GM12878 (cell line): ENCODE measurements around the gene RPL18. TPM values are rescaled to one million over a fixed set of nuclear protein-coding genes. Genes with fewer than 3 reads are reported as not detected.

Experiments used
- ATAC-seq: fragments of 200-7000 bp; cut with Tn5 transposase; 3 replicates; pipeline ENCODE4 v1.9.1; 2020; ENCODE audit warnings: mild to moderate bottlenecking, moderate library complexity
- BruUV-seq: library from RNA; stranded (reverse); fragments of 400-500 nt; replicated peaks from 2 replicates; lab custom pipeline; 2021; lab: Mats Ljungman, UMichigan
- CTCF ChIA-PET: fragments of 300-600 bp; sonication (Branson Sonifier 250); formaldehyde crosslinking; extraction: SDS; loops from one replicate; lab custom pipeline; 2021; ENCODE audit warnings: inconsistent platforms; lab: Yijun Ruan, JAX
- POLR2A ChIA-PET: fragments of 350-600 bp; formaldehyde crosslinking; extraction: SDS; loops from one replicate; lab custom pipeline; 2021; ENCODE audit warnings: inconsistent platforms; lab: Charles Lee
- RAD21 ChIA-PET: fragments of 300-600 bp; sonication (Branson Sonifier 250); formaldehyde crosslinking; loops from one replicate; lab custom pipeline; 2023; ENCODE audit warnings: antibody characterized with exemption; ENCODE audit not compliant: unreplicated experiment; lab: Charles Lee
- SMC1A ChIA-PET: fragments of 300-600 bp; sonication (Branson Sonifier 250); formaldehyde crosslinking; loops from one replicate; lab custom pipeline; 2023; ENCODE audit not compliant: unreplicated experiment, uncharacterized antibody; lab: Charles Lee
- DNase-seq: peaks from one replicate; pipeline ENCODE4 v3.0.0-alpha.2; 2011; ENCODE audit warnings: low read depth, low spot score
- FAIRE-seq: peaks from 3 replicates; lab custom pipeline; 2011; peaks lifted over from hg19 to GRCh38; lab: Jason Lieb, UNC
- H2AFZ ChIP-seq: 2 replicates; pipeline ENCODE4 v1.6.0; 2011; ENCODE audit warnings: low read depth, low read length, control low read depth; ENCODE audit not compliant: control insufficient read depth
- H3K27ac ChIP-seq: 2 replicates; pipeline ENCODE4 v1.5.1; 2011; ENCODE audit warnings: control low read depth; ENCODE audit not compliant: control insufficient read depth, insufficient read depth
- H3K27me3 ChIP-seq, 2 experiments: replicated peaks in 1 of 2; 2 replicates each; pipeline versions ENCODE4 v1.6.0 to v1.6.1; 2011; ENCODE audit warnings: low read length in 1 of 2; ENCODE audit not compliant: control insufficient read depth in 2 of 2, insufficient read depth in 2 of 2
- H3K36me3 ChIP-seq, 2 experiments: 2 replicates each; pipeline ENCODE4 v1.5.1; 2011; ENCODE audit warnings: low read length in 1 of 2; ENCODE audit not compliant: control insufficient read depth in 2 of 2, insufficient read depth in 2 of 2
- H3K4me1 ChIP-seq: 2 replicates; pipeline ENCODE4 v1.6.1; 2011; ENCODE audit warnings: mild to moderate bottlenecking, low read length, moderate library complexity, mixed read lengths; ENCODE audit not compliant: control insufficient read depth, insufficient read depth
- H3K4me2 ChIP-seq: 2 replicates; pipeline ENCODE4 v1.6.0; 2011; ENCODE audit warnings: control low read depth; ENCODE audit not compliant: control insufficient read depth, insufficient read depth
- H3K4me3 ChIP-seq: fragments of 200-600 bp; sonication (generic); 2 replicates; pipeline ENCODE4 v1.5.1; 2016
- H3K79me2 ChIP-seq: 2 replicates; pipeline ENCODE4 v1.6.0; 2011; ENCODE audit warnings: low read length; ENCODE audit not compliant: control insufficient read depth, insufficient read depth
- H3K9ac ChIP-seq: 2 replicates; pipeline ENCODE4 v1.8.0; 2011; ENCODE audit warnings: low read length, control low read depth, mixed read lengths; ENCODE audit not compliant: control insufficient read depth, insufficient read depth
- H3K9me3 ChIP-seq: replicated peaks from 3 replicates; pipeline ENCODE4 v1.5.1; 2011; ENCODE audit warnings: mild to moderate bottlenecking, low read length; ENCODE audit not compliant: control insufficient read depth, insufficient read depth
- H4K20me1 ChIP-seq: 2 replicates; pipeline ENCODE4 v1.6.0; 2011; ENCODE audit not compliant: control insufficient read depth, insufficient read depth
- BACH1 ChIP-seq: fragments of 450-650 bp; IDR thresholded peaks from 2 replicates; pipeline ENCODE4 v1.6.1; 2017; ENCODE audit warnings: mild to moderate bottlenecking, borderline replicate concordance
- FOXM1 ChIP-seq: IDR thresholded peaks from 2 replicates; pipeline ENCODE4 v1.6.1; 2012; ENCODE audit warnings: low read depth, mild to moderate bottlenecking, inconsistent platforms, low read length, moderate library complexity
- KLF5 ChIP-seq: fragments of 450-650 bp; IDR thresholded peaks from 2 replicates; pipeline ENCODE4 v1.6.1; 2014; ENCODE audit warnings: mild to moderate bottlenecking; ENCODE audit not compliant: partially characterized antibody
- NFXL1 ChIP-seq: fragments of 450-650 bp; IDR thresholded peaks from 2 replicates; pipeline ENCODE4 v1.6.1; 2017; ENCODE audit warnings: antibody characterized with exemption, mild to moderate bottlenecking, borderline replicate concordance
- NRF1 ChIP-seq: conservative IDR thresholded peaks from 2 replicates; pipeline ENCODE4 v1.6.1; 2011; ENCODE audit warnings: mild to moderate bottlenecking, low read depth, low read length, improper control_type of control experiment
- PBX3 ChIP-seq: IDR thresholded peaks from 2 replicates; pipeline ENCODE4 v1.6.1; 2011; ENCODE audit warnings: mild to moderate bottlenecking, low read depth, low read length, moderate library complexity; ENCODE audit not compliant: insufficient replicate concordance
- PML ChIP-seq: IDR thresholded peaks from 2 replicates; pipeline ENCODE4 v1.6.1; 2012; ENCODE audit warnings: low read length, inconsistent platforms
- POLR2A ChIP-seq: IDR thresholded peaks from 2 replicates; pipeline ENCODE4 v1.6.1; 2011; ENCODE audit warnings: low read depth, mild to moderate bottlenecking, low read length
- POLR2AphosphoS2 ChIP-seq: IDR thresholded peaks from 2 replicates; pipeline ENCODE4 v1.6.1; 2011; ENCODE audit warnings: low read depth, mild to moderate bottlenecking, low read length, improper control_type of control experiment, moderate library complexity
- POLR2AphosphoS5 ChIP-seq: IDR thresholded peaks from 2 replicates; pipeline ENCODE4 v1.6.1; 2011; ENCODE audit warnings: mild to moderate bottlenecking, low read length, inconsistent platforms
- RUNX3 ChIP-seq: IDR thresholded peaks from 2 replicates; pipeline ENCODE4 v1.6.1; 2012; ENCODE audit warnings: low read length, inconsistent platforms
- SPI1 ChIP-seq: IDR thresholded peaks from 2 replicates; pipeline ENCODE4 v1.6.1; 2011; ENCODE audit warnings: low read depth, mild to moderate bottlenecking, low read length, moderate library complexity, borderline replicate concordance; ENCODE audit not compliant: insufficient read depth
- ZBED1 ChIP-seq: IDR thresholded peaks from 2 replicates; pipeline ENCODE4 v1.6.1; 2016; ENCODE audit warnings: borderline replicate concordance
- ZNF384 ChIP-seq: IDR thresholded peaks from 2 replicates; pipeline ENCODE4 v1.6.1; 2012; ENCODE audit warnings: low read depth, mild to moderate bottlenecking, low read length, improper control_type of control experiment, borderline replicate concordance
- ZZZ3 ChIP-seq: IDR thresholded peaks from 2 replicates; pipeline ENCODE4 v1.6.1; 2011; ENCODE audit warnings: low read depth; ENCODE audit not compliant: control insufficient read depth, insufficient read length
- WGBS: methylation state at CpG from one replicate; pipeline ENCODE4 v1.1.6; 2016; ENCODE audit warnings: low lambda C conversion rate; ENCODE audit not compliant: insufficient replicate concordance, insufficient coverage; ENCODE audit errors: missing lambda C conversion rate; 5-methylcytosine and 5-hydroxymethylcytosine counted together
- in situ Hi-C: fragments of 300-500 bp; cut with MboI; formaldehyde crosslinking; loops from 9 replicates; pipeline ENCODE4 v1.14.3; 2018; ENCODE audit warnings: mixed read lengths
- intact Hi-C: fragments of 100-400 bp; cut with micrococcal nuclease; formaldehyde crosslinking; loops from one replicate; pipeline ENCODE4 v1.14.2; 2022; ENCODE audit not compliant: unreplicated experiment
- polyA plus RNA-seq, 11 experiments: library from polyadenylated mRNA; depleted of rRNA in 4 of 11; unstranded in 6 of 11; stranded (reverse) in 5 of 11; fragments of >200 nt; fragmentation: Nextera tagmentation in 4 of 11; fragmentation: Illumina TruSeq in 1 of 11; extraction: Ambion mirVana in 4 of 11; extraction: Trizol in 1 of 11; gene quantifications; 1 replicate in 1 of 11; 2 replicates in 10 of 11; pipeline versions ENCODE4 v1.2.1 to v1.2.3, GENCODE V29; 2011 to 2016; ENCODE audit warnings: inconsistent platforms in 2 of 11, missing spikeins in 2 of 11, low read depth in 1 of 11
- total RNA-seq, 4 experiments: library from RNA; depleted of rRNA in 3 of 4; stranded (reverse); fragments of >200 nt in 3 of 4; fragmentation: Illumina TruSeq in 1 of 4; extraction: Trizol in 1 of 4; gene quantifications; 2 replicates each; pipeline versions ENCODE4 v1.2.1 to v1.2.3, GENCODE V29; 2013 to 2021

The RPL18 gene
- total and polyA plus RNA-seq, 10 of the 15 experiments (the other 5 are each of a cell fraction or from before 2014, with no cell fraction given): 393 to 4,267 (median 2,019) TPM

GRCh38 chr19:48614436-48615230 lies 4.3 kb downstream of the RPL18 start, which contains the start of gene FAM83E (continued):
- TF ChIP-seq NRF1 (no peak), PML (peak; percentile 64), NFXL1 (no peak), ZBED1 (peak; percentile 67), PBX3 (peak; percentile 34), FOXM1 (peak; percentile 17; the same call in 1 of the 2 replicates), BACH1 (peak; percentile 79; the same call in 1 of the 2 replicates)

GRCh38 chr19:48613852-48614435 lies 5.0 kb downstream of the RPL18 start:
- CTCF ChIA-PET: interaction anchor here (0.5 kb wide), 1 partner anchor 29 kb away, joined by 3 read pairs; no protein-coding TSS in a partner anchor
- H3K27ac ChIP-seq: no peak overlapping the region
- H3K4me1 ChIP-seq: peaks cover 8% of the 10 kb centered on the region; the same call in 1 of the 2 replicates
- ATAC-seq (peak; percentile 8), DNase-seq (no peak), FAIRE-seq (no peak)
- H3K36me3 ChIP-seq: peaks cover 25 to 32% of the 10 kb centered on the region in 2 experiments
- H2AFZ ChIP-seq: no peak overlapping the region
- H3K9ac ChIP-seq: no peak overlapping the region
- H3K27me3 ChIP-seq: no peaks in the 10 kb centered on the region
- peaks cover 15% of the 10 kb centered on the region for H4K20me1 ChIP-seq
- TF ChIP-seq POLR2AphosphoS2 (peak; percentile 29; the same call in 1 of the 2 replicates), BACH1 (peak; percentile 55; the same call in 1 of the 2 replicates), SPI1 (no peak), ZZZ3 (no peak), POLR2AphosphoS5 (peak; percentile 85), RUNX3 (0 out of 2 replicates have a peak, but pooled peaks have one; percentile 6), POLR2A (peak; percentile 62), ZNF384 (no peak), KLF5 (no peak)
- H3K79me2 ChIP-seq: peaks cover 33% of the 10 kb centered on the region
- intact Hi-C loops: no loop called here
- 63% methylated on average over 13 of the region's 13 CpGs for WGBS
- BruUV-seq: no TSS peak
- H3K9me3 ChIP-seq: no peaks in the 10 kb centered on the region
- no peak overlapping the region for H3K4me3 ChIP-seq
- H3K4me2 ChIP-seq: no peak overlapping the region
- RAD21 ChIA-PET: no interaction called here
- SMC1A ChIA-PET: no interaction called here
- POLR2A ChIA-PET: no interaction called here
- in situ Hi-C loops: no loop called here
